Measurements from ENCODE around the gene AMOTL1. TPM values are rescaled to one million over a fixed set of nuclear protein-coding genes. Genes with fewer than 3 reads are reported as not detected.

The AMOTL1 gene
- total and polyA plus RNA-seq, 2 donors (not counting 3 experiments of a cell fraction or from before 2014, with no cell fraction given), result 12.5 to 37.8 TPM

- Histone ChIP-seq H3K4me1 (ENCODE audit: control insufficient read depth, extremely low read depth, insufficient read depth, low read length) (peaks cover 22% of the 10 kb centered on the region), H4K20me1 (replicated peaks; ENCODE audit: control insufficient read depth, extremely low read depth, insufficient read depth, low read length) (no peaks in the 10 kb centered on the region), H3K27ac (ENCODE audit: insufficient read depth, low read depth, low read length) (no peak overlapping the region), H2AFZ (ENCODE audit: low read depth, low read length) (peak overlapping the region; percentile 83), H3K27me3 (ENCODE audit: control insufficient read depth in 2 of 2, insufficient read depth in 2 of 2, low read length in 2 of 2) (no peaks in the 10 kb centered on the region), H3K9me3 (replicated peaks; ENCODE audit: control insufficient read depth, insufficient read depth, low read length) (no peaks in the 10 kb centered on the region), H3K79me2 (ENCODE audit: control insufficient read depth, insufficient read depth, low read length) (no peaks in the 10 kb centered on the region), H3K9me1 (replicated peaks; ENCODE audit: control insufficient read depth, extremely low read depth, insufficient read depth, low read length) (no peaks in the 10 kb centered on the region), H3K4me2 (ENCODE audit: insufficient read depth, low read length) (peak overlapping the region; percentile 88), H3K36me3 (ENCODE audit: control insufficient read depth in 2 of 2, extremely low read depth in 1 of 2, insufficient read depth in 2 of 2, low read length in 2 of 2) (no peaks in the 10 kb centered on the region), H3K4me3 (replicated peaks in 1 of 3; ENCODE audit: insufficient read depth in 1 of 3, low read depth in 1 of 3, low read length in 3 of 3) (peak overlapping the region; percentile 52 to 71 (median 63)), H3K9ac (replicated peaks; ENCODE audit: extremely low read depth, insufficient read depth, low read length) (peak overlapping the region; percentile 62)
- DNase-seq (ENCODE audit: low read depth, low spot score) (peak; percentile 73), FAIRE-seq (peak; percentile 72)
- intact Hi-C loops (cut with micrococcal nuclease), result loop anchor here (1.0 kb wide), 2 partner anchors 9 to 27 kb away; partner anchors contain the start of gene AMOTL1
- ChIA-PET POLR2A (no interaction called here), CTCF (interaction anchor here (0.7 to 3.7 kb wide), 32 partner anchors 9 to 326 kb away, joined by 3 to 34 read pairs (median 4); partner anchors contain the start of genes AMOTL1 and SRSF8)
- TF ChIP-seq, protein P1, sequence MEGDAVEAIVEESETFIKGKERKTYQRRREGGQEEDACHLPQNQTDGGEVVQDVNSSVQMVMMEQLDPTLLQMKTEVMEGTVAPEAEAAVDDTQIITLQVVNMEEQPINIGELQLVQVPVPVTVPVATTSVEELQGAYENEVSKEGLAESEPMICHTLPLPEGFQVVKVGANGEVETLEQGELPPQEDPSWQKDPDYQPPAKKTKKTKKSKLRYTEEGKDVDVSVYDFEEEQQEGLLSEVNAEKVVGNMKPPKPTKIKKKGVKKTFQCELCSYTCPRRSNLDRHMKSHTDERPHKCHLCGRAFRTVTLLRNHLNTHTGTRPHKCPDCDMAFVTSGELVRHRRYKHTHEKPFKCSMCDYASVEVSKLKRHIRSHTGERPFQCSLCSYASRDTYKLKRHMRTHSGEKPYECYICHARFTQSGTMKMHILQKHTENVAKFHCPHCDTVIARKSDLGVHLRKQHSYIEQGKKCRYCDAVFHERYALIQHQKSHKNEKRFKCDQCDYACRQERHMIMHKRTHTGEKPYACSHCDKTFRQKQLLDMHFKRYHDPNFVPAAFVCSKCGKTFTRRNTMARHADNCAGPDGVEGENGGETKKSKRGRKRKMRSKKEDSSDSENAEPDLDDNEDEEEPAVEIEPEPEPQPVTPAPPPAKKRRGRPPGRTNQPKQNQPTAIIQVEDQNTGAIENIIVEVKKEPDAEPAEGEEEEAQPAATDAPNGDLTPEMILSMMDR (IDR thresholded peaks at IDR 0.05; ENCODE audit: extremely low read depth in 1 of 2, insufficient read depth in 1 of 2, low read depth in 1 of 2, low read length in 2 of 2), result peak; percentile 30 to 42
- no peak for TF ChIP-seq FOS (IDR thresholded peaks at IDR 0.05; ENCODE audit: borderline replicate concordance, insufficient read depth, low read length)
- no TSS peak for BruUV-seq (replicated peaks)
- dilution Hi-C loops (cut with MboI; ENCODE audit: extremely low pct_ligation_motif_present, low sequenced_read_pairs), result no loop called here
Measured at GRCh38 chr11:94741022-94741679, 27.0 kb upstream of the AMOTL1 start.

- BruUV-seq (replicated peaks), result no TSS peak
- Histone ChIP-seq H3K9me1 (replicated peaks; ENCODE audit: control insufficient read depth, extremely low read depth, insufficient read depth, low read length) (no peaks in the 10 kb centered on the region), H3K4me1 (ENCODE audit: control insufficient read depth, extremely low read depth, insufficient read depth, low read length) (peaks cover 14% of the 10 kb centered on the region), H3K79me2 (ENCODE audit: control insufficient read depth, insufficient read depth, low read length) (no peaks in the 10 kb centered on the region), H3K9me3 (replicated peaks; ENCODE audit: control insufficient read depth, insufficient read depth, low read length) (no peaks in the 10 kb centered on the region), H3K27me3 (ENCODE audit: control insufficient read depth in 2 of 2, insufficient read depth in 2 of 2, low read length in 2 of 2) (no peaks in the 10 kb centered on the region), H2AFZ (ENCODE audit: low read depth, low read length) (no peak overlapping the region), H3K4me2 (ENCODE audit: insufficient read depth, low read length) (no peak overlapping the region), H4K20me1 (replicated peaks; ENCODE audit: control insufficient read depth, extremely low read depth, insufficient read depth, low read length) (no peaks in the 10 kb centered on the region), H3K4me3 (replicated peaks in 1 of 3; ENCODE audit: insufficient read depth in 1 of 3, low read depth in 1 of 3, low read length in 3 of 3) (no peak overlapping the region), H3K36me3 (ENCODE audit: control insufficient read depth in 2 of 2, extremely low read depth in 1 of 2, insufficient read depth in 2 of 2, low read length in 2 of 2) (no peaks in the 10 kb centered on the region), H3K9ac (replicated peaks; ENCODE audit: extremely low read depth, insufficient read depth, low read length) (no peak overlapping the region), H3K27ac (ENCODE audit: insufficient read depth, low read depth, low read length) (no peak overlapping the region)
- ChIA-PET POLR2A (no interaction called here), CTCF (interaction anchor here (1.1 to 3.7 kb wide), 13 partner anchors 8 to 226 kb away, joined by 3 to 34 read pairs (median 8); partner anchors contain the start of gene AMOTL1)
- DNase-seq (ENCODE audit: low read depth, low spot score) (no peak), FAIRE-seq (no peak)
- dilution Hi-C loops (cut with MboI; ENCODE audit: extremely low pct_ligation_motif_present, low sequenced_read_pairs), result no loop called here
- intact Hi-C loops (cut with micrococcal nuclease), result loop anchor here (1.0 kb wide), 1 partner anchor 119 kb away; no protein-coding TSS in a partner anchor
- TF ChIP-seq FOS (IDR thresholded peaks at IDR 0.05; ENCODE audit: borderline replicate concordance, insufficient read depth, low read length) (no peak), MYC (IDR thresholded peaks at IDR 0.05; ENCODE audit: low read depth, low read length) (no peak), POLR2AphosphoS5 (IDR thresholded peaks at IDR 0.05; ENCODE audit: insufficient read depth, low read depth, low read length) (no peak), GATA2 (IDR thresholded peaks at IDR 0.05; ENCODE audit: insufficient read depth, insufficient read length, low read depth, low read length) (no peak), EZH2 (IDR thresholded peaks at IDR 0.05; ENCODE audit: borderline replicate concordance, low read depth, low read length, severe bottlenecking) (no peak), JUN (IDR thresholded peaks at IDR 0.05; ENCODE audit: borderline replicate concordance, insufficient read depth, insufficient read length, low read depth) (no peak), MAX (IDR thresholded peaks at IDR 0.05; ENCODE audit: insufficient read depth, insufficient read length) (no peak), POLR2A (IDR thresholded peaks at IDR 0.05; ENCODE audit: low read depth, low read length) (no peak)
- TF ChIP-seq, protein P1 (IDR thresholded peaks at IDR 0.05; ENCODE audit: extremely low read depth in 1 of 2, insufficient read depth in 1 of 2, low read depth in 1 of 2, low read length in 2 of 2), result no peak
Measured at GRCh38 chr11:94742665-94743064, 25.5 kb upstream of the AMOTL1 start.

Measured in endothelial cell of umbilical vein (primary cell).